Activated B cell treated with CpG ODN at 0.5 μM for 24 hours (primary cell): ENCODE data around the gene CALCR. TPM values are rescaled to one million over a fixed set of nuclear protein-coding genes. Genes with fewer than 3 reads are reported as not detected.

Source experiments
- ATAC-seq: fragments of 200-7000 bp; cut with Tn5 transposase; one replicate; pipeline ENCODE4 v1.10.0; 2021; ENCODE audit warnings: low read depth, mild to moderate bottlenecking, moderate library complexity
- CTCF ChIA-PET: fragments of 350-600 bp; sonication (Branson Sonifier 250); formaldehyde crosslinking; loops from one replicate; lab custom pipeline; 2021; ENCODE audit warnings: antibody characterized with exemption; lab: Charles Lee
- POLR2A ChIA-PET: fragments of 350-600 bp; sonication (Branson Sonifier 250); formaldehyde crosslinking; loops from one replicate; lab custom pipeline; 2021; ENCODE audit warnings: antibody characterized with exemption; lab: Charles Lee
- DNase-seq: peaks from one replicate; pipeline ENCODE4 v3.0.0; 2022
- H3K27ac Mint-ChIP-seq: one replicate; pipeline ENCODE4 v1.8.0; 2020; ENCODE audit warnings: mixed read lengths
- H3K27me3 Mint-ChIP-seq: one replicate; pipeline ENCODE4 v1.8.0; 2021; ENCODE audit warnings: mixed read lengths
- H3K36me3 Mint-ChIP-seq: one replicate; pipeline ENCODE4 v1.8.0; 2021; ENCODE audit warnings: low read depth, mixed read lengths
- H3K4me1 Mint-ChIP-seq: one replicate; pipeline ENCODE4 v1.8.0; 2021; ENCODE audit warnings: mixed read lengths
- H3K4me3 Mint-ChIP-seq: one replicate; pipeline ENCODE4 v1.8.0; 2020; ENCODE audit warnings: mild to moderate bottlenecking, mixed read lengths
- H3K9me3 Mint-ChIP-seq: one replicate; pipeline ENCODE4 v1.8.0; 2020; ENCODE audit warnings: mixed read lengths
- intact Hi-C: fragments of 100-400 bp; cut with micrococcal nuclease; formaldehyde crosslinking; loops from one replicate; pipeline ENCODE4 v1.15.1; 2024
- total RNA-seq: library from RNA; stranded (reverse); gene quantifications from 2 replicates; pipeline ENCODE4 v1.2.3, GENCODE V29; 2022
- TF ChIP-seq, protein P1 (sequence below): fragments of 200-600 bp; IDR thresholded peaks from one replicate; pipeline ENCODE4 v1.8.0; 2022; ENCODE audit warnings: antibody characterized with exemption, mild to moderate bottlenecking

The CALCR gene
- total RNA-seq, 1 donor from 2014 or later: not detected

DNA sequence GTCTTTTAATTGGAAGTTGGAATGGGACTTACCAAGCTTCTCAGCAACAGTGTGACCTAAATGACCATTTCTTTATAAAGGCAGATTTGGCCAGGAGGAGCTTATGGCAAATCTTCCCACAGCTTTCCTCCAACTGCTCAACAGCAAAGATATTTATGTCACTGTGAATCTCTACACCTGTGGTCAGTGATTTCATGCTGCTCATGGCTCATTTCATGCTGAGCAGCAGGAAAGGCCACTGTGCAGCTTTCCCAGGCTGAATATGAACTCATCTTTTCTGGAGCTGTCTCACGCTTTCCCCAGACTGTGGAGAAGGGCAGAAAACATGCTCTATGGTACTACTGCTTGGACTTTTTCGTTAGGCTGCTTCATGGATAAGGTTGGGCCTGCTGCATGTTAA is 29.8 kb downstream of the CALCR start:
- Mint-ChIP-seq H3K27me3 (peaks cover 8% of the 10 kb centered on the region), H3K4me3 (no peak overlapping the region), H3K9me3 (no peaks in the 10 kb centered on the region), H3K36me3 (no peaks in the 10 kb centered on the region), H3K27ac (no peak overlapping the region), H3K4me1 (no peaks in the 10 kb centered on the region)
- no peak for DNase-seq
- TF ChIP-seq, protein P1, sequence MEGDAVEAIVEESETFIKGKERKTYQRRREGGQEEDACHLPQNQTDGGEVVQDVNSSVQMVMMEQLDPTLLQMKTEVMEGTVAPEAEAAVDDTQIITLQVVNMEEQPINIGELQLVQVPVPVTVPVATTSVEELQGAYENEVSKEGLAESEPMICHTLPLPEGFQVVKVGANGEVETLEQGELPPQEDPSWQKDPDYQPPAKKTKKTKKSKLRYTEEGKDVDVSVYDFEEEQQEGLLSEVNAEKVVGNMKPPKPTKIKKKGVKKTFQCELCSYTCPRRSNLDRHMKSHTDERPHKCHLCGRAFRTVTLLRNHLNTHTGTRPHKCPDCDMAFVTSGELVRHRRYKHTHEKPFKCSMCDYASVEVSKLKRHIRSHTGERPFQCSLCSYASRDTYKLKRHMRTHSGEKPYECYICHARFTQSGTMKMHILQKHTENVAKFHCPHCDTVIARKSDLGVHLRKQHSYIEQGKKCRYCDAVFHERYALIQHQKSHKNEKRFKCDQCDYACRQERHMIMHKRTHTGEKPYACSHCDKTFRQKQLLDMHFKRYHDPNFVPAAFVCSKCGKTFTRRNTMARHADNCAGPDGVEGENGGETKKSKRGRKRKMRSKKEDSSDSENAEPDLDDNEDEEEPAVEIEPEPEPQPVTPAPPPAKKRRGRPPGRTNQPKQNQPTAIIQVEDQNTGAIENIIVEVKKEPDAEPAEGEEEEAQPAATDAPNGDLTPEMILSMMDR: no peak
- intact Hi-C loops: no loop called here
- ChIA-PET POLR2A (no interaction called here), CTCF (no interaction called here)
- ATAC-seq: no peak

DNA sequence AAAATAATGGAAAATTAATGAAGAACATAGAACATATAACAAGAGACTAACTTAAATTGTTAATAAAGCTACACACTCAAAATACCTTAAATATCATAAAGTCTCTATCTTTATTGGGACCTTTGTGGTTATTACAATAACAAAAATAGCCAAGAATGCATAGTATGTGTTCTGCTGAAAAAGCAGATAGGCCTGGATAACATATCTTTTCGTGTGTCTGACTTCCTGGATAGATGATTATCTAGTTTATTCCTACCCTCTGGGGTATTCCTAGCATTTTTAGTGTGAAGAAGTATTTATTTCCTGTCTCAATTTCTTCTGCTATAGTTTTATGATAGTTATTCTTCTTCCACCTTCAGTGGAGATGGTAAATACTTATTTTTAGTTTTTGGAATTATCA is 36.5 kb downstream of the CALCR start:
- H3K27me3 Mint-ChIP-seq: no peaks in the 10 kb centered on the region
- H3K4me1 Mint-ChIP-seq: no peaks in the 10 kb centered on the region
- DNase-seq (no peak), ATAC-seq (no peak)
- no peak overlapping the region for H3K27ac Mint-ChIP-seq
- no peaks in the 10 kb centered on the region for H3K36me3 Mint-ChIP-seq
- H3K9me3 Mint-ChIP-seq: no peaks in the 10 kb centered on the region
- ChIA-PET CTCF (no interaction called here), POLR2A (no interaction called here)
- intact Hi-C loops: no loop called here
- TF ChIP-seq, protein P1: no peak
- no peak overlapping the region for H3K4me3 Mint-ChIP-seq

DNA sequence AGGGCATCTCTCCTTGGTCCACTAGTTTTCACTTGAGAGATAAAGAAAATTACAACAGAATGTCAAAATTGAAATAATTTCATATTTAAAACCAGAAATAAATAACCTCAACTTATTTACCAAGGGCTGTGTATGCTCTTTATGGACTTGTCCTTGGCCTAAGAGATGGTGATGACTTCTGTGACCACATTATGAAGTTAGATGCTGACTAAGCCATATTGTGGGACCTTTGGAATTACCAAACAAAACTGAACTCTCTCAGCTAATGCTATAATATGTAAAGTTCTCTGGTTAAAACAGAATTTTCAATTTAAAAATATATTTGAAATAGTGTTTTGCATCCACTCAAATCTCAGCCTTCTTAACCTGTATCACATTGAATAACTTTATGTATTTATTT is 38.9 kb downstream of the CALCR start:
- ATAC-seq (no peak), DNase-seq (no peak)
- POLR2A ChIA-PET: no interaction called here
- no peak overlapping the region for H3K4me3 Mint-ChIP-seq
- no peaks in the 10 kb centered on the region for H3K27me3 Mint-ChIP-seq
- H3K36me3 Mint-ChIP-seq: no peaks in the 10 kb centered on the region
- CTCF ChIA-PET: no interaction called here
- H3K27ac Mint-ChIP-seq: no peak overlapping the region
- intact Hi-C loops: no loop called here
- H3K4me1 Mint-ChIP-seq: no peaks in the 10 kb centered on the region
- no peaks in the 10 kb centered on the region for H3K9me3 Mint-ChIP-seq
- TF ChIP-seq, protein P1: no peak

DNA sequence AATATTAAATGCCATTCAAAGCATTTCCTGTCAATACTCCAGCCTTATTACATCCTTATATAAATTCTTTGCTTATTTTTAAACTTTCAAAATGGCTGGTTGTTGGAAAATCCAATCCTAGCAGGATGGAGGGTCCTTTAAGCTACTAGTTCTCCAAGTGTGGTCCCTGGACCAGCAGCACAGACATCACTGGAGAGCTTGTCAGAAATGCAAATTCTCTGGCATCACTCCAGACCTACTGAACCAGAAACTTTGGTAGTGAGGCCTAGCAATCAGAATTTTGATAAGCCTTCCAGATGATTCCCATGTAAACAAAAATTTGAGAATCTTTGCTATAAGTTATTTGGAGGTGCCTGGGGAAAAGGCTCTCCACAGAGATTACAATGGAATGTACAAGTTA is 43.8 kb downstream of the CALCR start:
- no peaks in the 10 kb centered on the region for H3K36me3 Mint-ChIP-seq
- H3K27me3 Mint-ChIP-seq: peaks cover 2% of the 10 kb centered on the region
- H3K27ac Mint-ChIP-seq: no peak overlapping the region
- H3K4me3 Mint-ChIP-seq: no peak overlapping the region
- ATAC-seq (no peak), DNase-seq (no peak)
- POLR2A ChIA-PET: no interaction called here
- TF ChIP-seq, protein P1: no peak
- no peaks in the 10 kb centered on the region for H3K9me3 Mint-ChIP-seq
- CTCF ChIA-PET: no interaction called here
- intact Hi-C loops: no loop called here
- no peaks in the 10 kb centered on the region for H3K4me1 Mint-ChIP-seq

DNA sequence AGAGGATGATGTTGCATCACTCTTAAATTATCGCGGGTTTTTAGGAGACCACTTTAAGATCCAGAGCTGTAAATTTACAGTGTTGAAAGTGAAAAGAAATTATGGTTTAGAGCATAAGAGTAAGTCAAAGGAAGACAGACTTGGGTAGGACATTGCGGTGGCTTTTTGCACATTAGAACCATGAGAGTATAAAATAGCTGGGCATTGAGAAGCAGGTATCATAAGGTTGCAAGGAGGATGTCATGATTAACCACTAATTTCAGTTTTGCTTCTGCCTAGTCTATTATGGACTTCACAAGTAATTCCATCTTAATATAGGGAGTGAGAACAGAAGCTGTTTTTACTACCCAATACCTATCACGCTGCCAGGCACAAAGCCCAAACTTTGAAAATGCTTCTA is 57.7 kb downstream of the CALCR start:
- H3K27me3 Mint-ChIP-seq: peaks cover 2% of the 10 kb centered on the region
- no peak overlapping the region for H3K4me3 Mint-ChIP-seq
- no peaks in the 10 kb centered on the region for H3K36me3 Mint-ChIP-seq
- TF ChIP-seq, protein P1: no peak
- intact Hi-C loops: no loop called here
- no peak for DNase-seq
- no peak for ATAC-seq
- H3K9me3 Mint-ChIP-seq: no peaks in the 10 kb centered on the region
- no peak overlapping the region for H3K27ac Mint-ChIP-seq
- no peaks in the 10 kb centered on the region for H3K4me1 Mint-ChIP-seq
- CTCF ChIA-PET: no interaction called here
- POLR2A ChIA-PET: no interaction called here
